Fibroblast of the conjunctiva (primary cell): ENCODE results near the gene CNNM1.
A peak's percentile ranks its signal among the peaks of the same experiment; 100 is the strongest.

Experiments
- DNase-seq: peaks from one replicate; pipeline ENCODE4 v3.0.0-alpha.2; 2010; ENCODE audit warnings: low read depth

Gene CNNM1

DNA sequence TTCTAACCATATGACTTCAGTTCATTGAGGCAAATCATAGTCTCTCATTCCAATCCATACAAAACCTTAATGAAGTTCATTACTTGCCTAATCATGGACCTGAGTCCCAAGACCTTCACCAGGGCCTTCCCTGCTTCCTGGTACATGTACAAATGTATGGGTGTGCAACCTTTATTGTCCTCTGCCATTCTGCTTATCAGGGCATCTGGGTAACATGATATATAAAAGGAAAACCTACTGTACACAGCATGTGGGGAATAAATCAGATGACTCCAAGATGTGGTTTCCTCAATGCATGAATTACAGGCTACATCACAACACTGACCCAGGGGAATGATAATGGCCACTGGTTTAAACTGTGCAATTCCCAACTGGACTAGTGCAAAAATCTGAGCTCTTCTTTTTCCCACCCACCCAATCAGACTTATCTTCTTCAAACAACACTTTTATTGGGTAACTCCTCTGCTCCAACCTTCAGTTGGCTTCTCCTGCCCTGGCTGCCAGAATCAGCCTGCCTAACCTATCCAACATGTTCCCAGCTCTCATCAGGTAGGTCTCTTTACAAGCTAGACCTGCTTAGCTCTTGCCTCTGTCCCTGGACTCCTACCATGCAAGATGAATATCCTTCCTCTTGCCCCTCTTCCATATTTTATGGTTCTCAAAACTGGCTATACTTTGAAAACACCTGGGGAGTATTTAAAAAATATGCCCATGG, 89.9 kb downstream of the CNNM1 start:
- DNase-seq, result no peak

DNA sequence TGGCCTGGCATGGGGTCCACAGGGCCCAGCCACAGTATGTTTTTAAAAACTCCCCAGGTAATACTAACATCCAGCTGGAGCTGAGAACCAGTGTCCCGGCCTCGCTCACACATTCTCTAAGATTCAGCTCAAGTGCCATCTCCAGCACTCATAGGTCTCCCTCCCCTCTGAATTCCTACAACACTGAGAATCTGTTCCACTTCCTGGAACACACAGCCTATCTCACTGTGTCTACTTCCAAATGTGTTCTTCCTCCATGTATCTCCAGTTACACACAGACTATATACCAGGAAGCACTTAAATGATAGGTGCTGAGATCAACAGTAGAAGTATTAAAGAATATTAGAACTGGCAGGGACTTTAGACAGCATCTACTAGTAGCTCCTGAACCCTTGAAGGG, 90.5 kb downstream of the CNNM1 start:
- no peak for DNase-seq

DNA sequence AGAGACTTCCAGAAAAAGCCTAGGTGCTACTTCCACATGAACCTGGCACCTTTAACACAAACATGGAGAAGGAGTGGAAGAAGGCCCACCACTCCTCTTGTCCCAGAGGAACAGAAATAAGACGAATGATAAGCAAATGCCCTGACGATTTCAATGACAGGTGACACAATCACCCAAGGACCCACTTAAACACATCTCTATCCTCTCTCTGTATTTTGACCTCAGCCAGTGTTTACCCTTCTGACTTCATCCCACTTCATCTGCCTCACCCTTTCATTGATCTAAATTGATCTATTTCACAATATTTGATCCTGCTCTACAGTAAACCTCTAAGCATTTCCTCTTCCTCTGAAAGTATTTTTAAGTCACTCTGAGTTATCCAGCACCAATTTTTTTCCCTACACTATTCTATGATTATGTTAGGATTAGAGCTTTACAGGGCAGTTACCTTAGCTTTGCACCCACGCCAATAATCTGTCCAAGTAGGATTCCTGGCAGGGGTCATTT, 92.1 kb downstream of the CNNM1 start:
- DNase-seq, result no peak

DNA sequence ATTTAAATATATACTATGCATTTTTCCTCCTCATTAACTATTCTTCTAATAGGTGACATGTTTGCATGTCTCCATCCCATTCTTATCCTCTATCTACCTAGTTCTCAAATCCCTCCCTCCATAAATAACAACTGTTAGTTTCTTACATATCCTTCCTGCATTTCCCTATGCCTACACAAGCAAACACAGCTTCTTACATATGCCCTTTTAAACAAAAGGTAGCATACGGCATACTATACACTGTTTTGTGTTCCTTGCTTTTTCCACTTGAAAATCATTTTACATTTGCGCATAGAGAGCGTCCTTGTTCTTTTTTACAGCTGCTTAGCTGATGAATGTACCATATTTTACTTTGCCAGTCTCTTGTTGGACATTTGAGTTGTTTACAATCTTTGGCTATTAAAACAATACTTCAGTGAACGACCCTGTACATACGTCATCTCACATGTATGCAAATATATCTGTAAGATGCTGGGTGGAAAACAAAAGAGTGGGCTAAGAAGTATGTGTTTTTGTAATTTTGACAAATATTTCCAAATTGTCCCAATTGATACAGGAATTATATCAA, 93.5 kb downstream of the CNNM1 start:
- DNase-seq, result no peak

DNA sequence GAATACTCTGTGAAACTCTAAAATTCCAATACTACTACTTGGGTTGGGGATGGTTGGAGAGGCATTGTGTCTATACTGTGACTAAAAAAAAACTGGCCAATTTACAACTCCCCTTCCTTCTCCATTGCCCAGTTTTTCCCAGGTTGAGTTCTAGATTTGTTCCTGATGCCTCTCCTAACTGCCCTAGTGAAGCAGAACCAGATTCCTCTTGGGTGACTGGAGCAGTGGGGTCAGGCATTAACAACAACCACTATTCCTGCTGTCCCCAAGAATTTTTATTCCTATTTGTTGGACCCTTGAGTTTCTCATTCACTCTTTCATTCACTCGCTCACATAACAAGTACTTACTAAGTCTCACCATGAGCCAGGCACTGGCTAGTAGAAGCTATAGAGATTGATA, 95.5 kb downstream of the CNNM1 start:
- DNase-seq, result no peak

DNA sequence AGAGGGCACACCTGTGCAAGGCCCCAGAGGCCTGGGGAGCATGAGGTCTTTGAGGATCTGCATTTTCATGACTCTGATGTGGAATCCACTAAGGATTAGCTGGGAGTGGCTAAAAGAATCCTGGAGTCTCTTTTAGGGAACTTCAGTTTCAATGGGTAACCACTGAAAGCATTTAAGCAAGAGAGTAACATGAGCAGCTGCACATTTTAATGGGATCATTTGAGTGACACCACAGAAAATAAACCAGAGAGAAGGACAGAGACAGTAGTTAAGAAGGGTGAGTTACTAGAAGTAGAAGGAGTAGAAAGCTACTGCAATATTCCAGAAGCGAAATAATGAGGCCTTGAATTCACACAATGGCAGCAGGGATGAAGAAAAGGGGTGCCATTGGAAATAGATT, 96.0 kb downstream of the CNNM1 start:
- DNase-seq, result no peak

DNA sequence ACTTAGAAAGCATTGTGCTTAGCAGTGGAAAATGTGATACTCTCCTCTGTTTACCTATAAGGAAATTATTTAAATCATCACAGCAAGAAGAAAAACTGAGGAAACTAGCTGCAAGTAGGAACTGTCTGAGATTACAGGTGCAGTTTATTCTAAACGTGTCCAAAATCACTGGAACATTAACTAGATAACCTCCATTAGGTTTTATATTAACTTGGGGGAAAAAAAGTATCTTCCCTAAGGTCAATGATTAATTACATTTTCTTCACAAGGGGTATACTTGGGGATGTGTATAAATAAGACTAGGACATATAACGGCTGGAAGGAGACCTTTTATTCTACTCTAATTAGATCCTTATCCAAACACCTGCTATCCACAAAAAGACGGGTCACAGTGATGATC, 97.5 kb downstream of the CNNM1 start:
- DNase-seq, result no peak

DNA sequence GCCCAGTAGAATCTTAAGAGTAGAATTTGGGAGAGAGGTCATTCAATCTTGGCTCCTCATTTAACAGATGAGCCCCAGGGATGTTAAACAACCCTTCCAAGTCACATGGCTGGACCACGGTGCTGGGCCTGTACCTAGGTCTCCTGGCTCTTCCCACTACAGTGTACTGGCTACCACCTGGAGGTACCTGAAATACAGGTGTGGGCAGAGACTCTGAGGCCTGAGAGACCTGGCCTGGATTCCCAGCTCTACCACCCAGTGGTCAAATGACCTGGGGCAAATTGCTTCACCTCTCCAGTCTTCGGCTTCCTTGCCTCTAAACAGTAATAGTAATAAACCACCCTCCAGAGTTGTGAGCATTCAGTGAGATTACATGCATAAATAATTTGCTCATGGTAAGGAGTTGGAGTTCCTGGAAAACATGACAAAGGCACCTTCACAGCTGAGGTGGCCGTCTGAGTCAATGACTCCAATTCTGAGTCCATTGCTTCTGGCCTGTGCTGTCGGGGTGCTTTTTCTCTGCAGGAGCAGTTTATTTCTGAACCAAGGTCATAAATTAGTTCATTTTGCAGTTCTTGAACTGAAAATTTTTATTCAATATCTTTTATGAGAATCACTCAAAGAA, 98.5 kb downstream of the CNNM1 start:
- DNase-seq, result no peak

DNA sequence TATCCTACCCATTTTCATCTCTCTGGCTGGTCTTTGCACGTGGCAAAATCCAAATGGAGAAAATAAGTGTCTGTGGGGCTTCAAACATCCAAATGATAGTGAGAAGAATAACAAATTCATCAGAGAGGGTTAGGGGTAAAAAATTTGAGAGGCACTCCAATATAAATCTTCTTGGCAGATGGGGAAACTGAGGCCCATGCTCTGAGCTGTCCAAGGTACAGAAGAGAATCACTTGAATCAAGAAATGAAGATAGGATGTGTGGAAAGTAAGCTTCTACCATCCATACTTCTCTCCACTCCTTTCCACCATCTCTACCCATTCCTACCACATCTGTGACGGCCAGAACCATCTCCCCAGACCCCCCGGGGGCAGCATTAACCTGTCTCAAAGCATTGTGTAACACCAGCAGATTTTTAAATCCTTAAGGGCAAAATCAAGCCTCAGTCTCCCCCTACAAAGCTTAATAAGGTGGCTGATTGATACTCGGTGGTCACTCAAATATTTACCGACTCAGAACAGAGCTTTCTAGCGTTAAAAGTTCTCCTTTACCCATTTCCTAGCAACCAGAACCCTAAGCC, 100.5 kb downstream of the CNNM1 start:
- DNase-seq, result no peak

DNA sequence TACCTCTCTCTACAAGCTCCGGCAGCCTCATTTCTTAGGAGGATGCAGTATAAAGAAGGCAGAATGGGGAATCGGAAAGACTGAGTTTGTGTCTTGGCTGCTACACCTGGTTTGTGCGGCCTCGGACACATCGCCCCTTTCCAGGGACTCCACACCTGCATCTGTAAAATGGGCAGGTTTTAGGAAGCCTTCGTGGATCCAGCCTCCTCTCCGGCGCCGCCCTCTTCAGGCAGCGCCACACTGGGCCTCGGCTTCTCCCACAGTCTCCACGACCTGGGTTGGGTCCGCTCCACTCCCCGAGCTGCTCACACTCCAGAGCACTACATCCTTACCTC, 100.9 kb downstream of the CNNM1 start:
- no peak for DNase-seq

DNA sequence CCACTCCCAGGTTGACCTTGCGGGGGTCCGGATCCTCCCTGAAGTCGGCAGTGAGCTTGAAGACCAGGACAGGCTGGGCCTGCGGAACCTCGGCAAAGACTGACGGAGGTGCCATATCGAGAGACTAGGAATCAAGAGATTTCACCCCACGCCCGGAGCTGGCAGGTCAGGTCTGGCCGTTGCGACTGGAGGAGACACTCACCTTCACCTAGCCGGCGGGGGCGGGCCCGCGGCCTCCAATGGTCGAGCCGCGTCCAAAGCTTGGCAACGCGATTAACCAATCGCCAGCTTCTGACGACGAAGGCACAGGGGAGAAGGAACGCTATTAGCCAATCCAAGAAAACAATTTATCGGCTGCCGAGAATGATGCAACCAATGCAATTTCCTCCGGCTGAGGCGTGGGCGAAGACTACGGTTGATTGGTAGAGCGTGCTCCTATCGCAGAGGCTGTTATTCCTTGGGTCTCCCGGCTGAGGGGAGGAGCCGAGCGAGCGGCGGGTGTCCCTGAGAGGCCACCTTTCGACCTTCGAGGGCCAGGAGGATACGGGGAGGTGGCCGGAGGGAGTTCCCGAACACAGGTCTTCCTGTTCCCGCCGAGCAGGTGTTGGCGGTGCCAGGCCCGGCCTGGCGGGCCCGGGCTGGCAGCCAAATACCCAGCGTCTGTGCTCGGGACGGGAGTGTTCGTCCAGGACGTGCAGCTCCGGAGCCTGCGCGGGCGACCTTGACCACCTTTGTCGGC, 101.5 kb downstream of the CNNM1 start, which contains the start of gene GOT1:
Gene GOT1, minus strand, starts transcription at position 174 of the 739 bp plus-strand sequence. Its CDS starts 59 bp downstream, at position 115.
- DNase-seq, result peak; percentile 98

DNA sequence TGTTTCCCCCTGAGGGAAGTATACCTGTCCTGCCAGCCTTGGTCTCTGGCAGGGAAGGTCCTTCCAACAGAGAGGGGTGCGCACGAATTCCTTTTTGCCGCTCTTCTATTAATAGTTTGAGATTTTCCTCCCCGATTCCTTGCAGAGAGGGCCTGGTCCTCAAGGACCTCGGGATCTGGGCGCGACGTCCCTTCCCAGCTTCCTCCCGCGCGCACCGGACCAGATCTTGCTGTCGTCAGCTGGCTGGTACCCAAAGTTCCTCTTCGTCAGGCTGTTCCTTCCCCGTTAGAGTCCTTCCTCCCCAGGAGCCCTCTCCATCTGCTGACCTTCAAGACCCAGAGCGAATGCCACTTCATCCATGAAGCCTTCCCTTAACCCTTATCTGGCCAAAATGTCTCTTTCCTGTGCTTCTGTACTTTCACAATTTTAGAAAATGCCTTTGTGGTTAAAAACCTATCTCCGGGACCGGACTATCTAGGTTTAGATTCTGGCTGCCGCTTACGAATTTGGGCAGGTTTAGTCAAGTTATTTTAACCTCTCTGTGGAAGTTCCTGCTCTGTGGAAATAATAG, 102.1 kb downstream of the CNNM1 start:
- peak; percentile 17 for DNase-seq

DNA sequence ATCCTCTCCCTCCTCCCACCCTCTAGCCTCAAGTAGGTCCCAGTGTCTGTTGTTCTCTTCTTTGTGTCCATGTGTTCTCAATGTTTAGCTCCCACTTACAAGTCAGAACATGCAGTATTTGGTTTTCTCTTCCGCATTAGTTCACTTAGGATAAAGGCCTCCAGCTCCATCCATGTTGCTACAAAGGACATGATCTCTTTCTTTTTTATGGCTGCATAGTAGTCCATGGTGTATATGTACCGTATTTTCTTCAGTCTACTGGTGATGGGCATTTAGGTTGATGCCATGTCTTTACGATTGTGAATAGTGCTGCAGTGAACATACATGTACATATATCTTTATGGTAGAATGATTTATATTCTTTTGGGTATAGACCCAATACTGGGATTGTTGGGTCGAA, 102.9 kb downstream of the CNNM1 start:
- no peak for DNase-seq

DNA sequence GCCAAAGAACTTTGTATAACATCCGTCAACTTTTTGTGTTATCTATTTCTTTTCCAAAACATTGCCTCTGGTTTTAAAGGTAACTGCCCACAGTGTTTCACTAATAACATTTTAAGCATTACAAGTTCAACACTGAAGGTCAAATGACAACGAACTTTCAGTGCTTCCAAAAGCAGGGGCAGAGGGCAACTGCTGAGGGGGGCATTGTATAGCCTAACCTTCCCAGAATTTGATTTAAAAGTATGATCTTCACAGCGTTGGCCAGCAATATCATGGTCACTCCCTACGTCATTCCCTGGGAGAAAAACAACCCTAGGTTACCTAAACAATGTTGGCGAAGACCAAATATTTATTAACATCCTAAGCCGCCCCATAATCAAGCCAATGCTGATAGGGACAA, 103.7 kb downstream of the CNNM1 start:
- DNase-seq, result no peak

DNA sequence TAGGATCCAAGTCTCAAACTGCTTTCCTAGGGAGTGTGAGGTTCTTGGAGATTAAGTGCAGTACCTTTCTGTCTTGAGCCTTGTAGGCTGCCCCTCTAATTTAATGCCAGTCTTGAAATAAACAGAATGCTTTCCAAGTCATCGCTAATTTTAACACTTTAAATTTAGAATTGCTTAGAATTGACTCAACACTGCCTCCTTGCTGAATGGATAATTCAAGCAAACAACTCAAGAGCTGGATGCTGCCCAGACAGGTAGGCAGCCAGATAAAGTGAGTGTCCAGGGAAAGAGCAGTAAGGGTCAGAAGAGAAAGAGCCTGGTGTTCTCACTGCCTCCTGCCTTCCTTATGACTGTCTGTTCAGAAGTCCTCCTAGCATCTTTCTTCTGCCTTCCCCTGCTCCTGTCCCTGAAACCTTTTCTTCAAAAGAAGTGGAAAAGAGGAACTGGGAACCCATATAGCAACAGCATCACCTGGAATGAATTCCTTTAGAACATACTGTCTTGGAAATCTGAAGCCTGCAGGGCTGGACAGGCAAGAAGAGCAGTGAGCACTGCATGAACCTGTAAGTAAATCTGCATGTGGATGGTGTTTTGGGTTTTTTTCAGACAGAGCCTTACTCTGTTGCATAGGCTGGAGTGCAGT, 104.3 kb downstream of the CNNM1 start:
- DNase-seq, result no peak

DNA sequence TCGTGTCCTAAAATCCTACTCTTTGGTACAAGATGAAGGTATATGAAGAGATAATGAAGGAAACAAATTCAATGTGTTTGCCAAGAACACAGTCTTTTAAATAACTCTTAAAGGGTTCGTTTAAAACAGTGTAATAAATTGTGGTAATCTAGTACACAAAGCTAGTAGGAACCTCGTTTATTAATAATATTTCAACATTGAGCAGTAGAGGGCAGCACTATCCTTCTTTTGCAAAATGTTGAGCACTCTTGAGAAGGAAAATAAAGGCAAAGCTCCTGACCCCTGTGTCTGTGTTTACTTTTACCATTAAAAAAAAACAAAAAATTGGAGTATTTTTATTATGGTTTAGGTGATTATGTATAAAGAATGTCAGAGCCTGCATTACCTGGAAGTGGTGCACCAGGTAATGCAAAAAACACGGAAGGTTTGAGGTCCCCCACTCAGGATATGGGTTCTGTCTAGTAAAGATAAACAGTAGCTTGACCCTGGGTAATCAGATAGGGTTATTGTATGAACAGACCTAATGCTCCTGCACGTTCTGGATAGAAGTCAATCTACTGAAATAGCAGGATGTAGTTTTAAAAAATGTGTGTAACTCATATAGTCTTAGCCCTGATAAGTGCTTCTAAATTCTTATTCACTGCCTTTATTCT, 107.0 kb downstream of the CNNM1 start:
- peak; percentile 24 for DNase-seq

DNA sequence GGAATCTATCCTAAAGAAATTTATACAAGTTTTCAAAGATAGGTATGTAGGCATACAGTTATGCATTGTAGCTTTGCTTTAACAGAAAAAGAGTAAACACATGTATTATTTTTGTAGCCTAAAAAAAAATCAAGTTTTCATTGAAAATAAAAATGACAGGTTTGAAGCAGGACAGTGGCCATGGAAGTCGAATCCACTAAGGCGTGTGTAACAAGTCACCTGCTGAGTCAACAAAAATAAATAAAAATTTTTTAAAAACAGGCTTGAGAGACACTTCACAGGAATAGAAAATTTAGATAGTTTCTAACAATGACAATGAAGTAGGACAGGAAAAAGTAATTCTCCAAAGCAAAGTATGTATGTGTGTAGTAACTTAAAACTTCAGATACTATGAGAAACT, 109.7 kb downstream of the CNNM1 start:
- no peak for DNase-seq

DNA sequence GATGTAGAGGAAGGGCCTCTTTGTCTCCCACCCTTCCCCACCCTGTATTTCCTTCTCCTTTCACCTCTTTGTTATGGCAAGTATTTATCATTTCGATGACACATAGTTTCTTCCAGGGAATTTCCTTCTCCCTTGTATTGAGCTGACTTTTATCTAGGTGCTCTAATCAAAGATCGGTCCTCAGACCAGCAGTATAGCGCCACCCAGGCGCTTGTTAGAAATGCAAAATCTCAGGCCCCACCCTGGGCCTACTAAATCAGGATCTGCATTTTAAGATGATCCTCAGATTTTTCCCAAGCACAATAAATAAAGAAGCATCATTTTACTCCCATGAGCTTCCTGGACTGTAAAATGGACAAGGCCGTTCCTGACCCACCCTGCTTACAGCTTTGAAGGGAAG, 113.2 kb downstream of the CNNM1 start:
- DNase-seq, result no peak

DNA sequence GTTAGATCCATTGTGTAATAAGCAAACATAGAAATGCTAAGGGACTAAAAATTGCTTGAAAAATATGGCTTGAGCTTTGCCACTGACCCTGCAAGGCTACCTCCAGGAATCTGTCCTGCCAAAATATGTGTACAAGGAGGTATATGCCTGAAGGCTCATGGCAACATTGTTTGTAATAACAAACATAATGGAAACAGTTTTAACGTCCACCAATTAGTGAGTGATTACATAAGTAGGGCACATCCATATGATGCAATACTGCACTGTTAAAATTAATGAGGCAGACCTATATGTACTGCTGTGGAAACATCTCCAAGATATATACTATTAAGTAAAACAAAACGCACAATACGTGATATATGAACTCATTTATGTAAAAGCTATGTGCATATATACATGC, 114.3 kb downstream of the CNNM1 start:
- no peak for DNase-seq
